K562 (cell line): ENCODE data around the gene SPATA33. TPM values are rescaled to one million over a fixed set of nuclear protein-coding genes. Genes with fewer than 3 reads are reported as not detected.

Experiments
- ATAC-seq: fragments of 200-7000 bp; cut with Tn5 transposase; 3 replicates; pipeline ENCODE4 v1.9.1; 2020; ENCODE audit warnings: moderate library complexity
- BruUV-seq: library from RNA; stranded (reverse); fragments of 400-500 nt; replicated peaks from 2 replicates; lab custom pipeline; 2021; lab: Mats Ljungman, UMichigan
- CTCF ChIA-PET: fragments of 300-600 bp; formaldehyde crosslinking; extraction: SDS; loops from one replicate; lab custom pipeline; 2021; ENCODE audit warnings: low intra/inter-chr PET ratio; lab: Yijun Ruan, JAX
- POLR2A ChIA-PET: fragments of 300-600, 350-650 bp; sonication (Branson Sonifier 250); formaldehyde crosslinking; extraction: SDS; loops from one replicate; lab custom pipeline; 2021; ENCODE audit warnings: antibody characterized with exemption, inconsistent platforms; lab: Yijun Ruan, JAX
- DNase-seq, 4 experiments: peaks; one replicate each; pipeline versions ENCODE4 v3.0.0 to v3.0.0-alpha.2; 2011 to 2018; ENCODE audit warnings: low spot score in 3 of 4, mixed read lengths in 3 of 4; ENCODE audit errors: extremely low read depth in 1 of 4
- FAIRE-seq: peaks from 2 replicates; lab custom pipeline; 2011; peaks lifted over from hg19 to GRCh38; lab: Jason Lieb, UNC
- H2AFZ ChIP-seq: 2 replicates; pipeline ENCODE4 v1.6.0; 2011; ENCODE audit warnings: low read depth, low read length, control low read depth, inconsistent platforms
- H3K27ac ChIP-seq: fragments of 200-600 bp; 3 replicates; pipeline ENCODE4 v1.8.0; 2011; ENCODE audit warnings: low read depth, mild to moderate bottlenecking, control low read depth, inconsistent platforms, low read length, moderate library complexity, mixed read lengths; ENCODE audit errors: extremely low read depth
- H3K27me3 ChIP-seq, 2 experiments: fragments of 300-600 bp in 1 of 2; 2 replicates in 1 of 2; 3 replicates in 1 of 2; pipeline versions ENCODE4 v1.6.0 to v1.8.0; 2011; ENCODE audit warnings: inconsistent platforms in 2 of 2, low read length in 2 of 2, mild to moderate bottlenecking in 1 of 2, mixed read lengths in 1 of 2, moderate library complexity in 1 of 2; ENCODE audit not compliant: control insufficient read depth in 2 of 2, insufficient read depth in 2 of 2
- H3K36me3 ChIP-seq: fragments of 300-600 bp; 3 replicates; pipeline ENCODE4 v1.8.0; 2011; ENCODE audit warnings: mild to moderate bottlenecking, low read length, inconsistent platforms; ENCODE audit not compliant: control insufficient read depth, insufficient read depth
- H3K4me1 ChIP-seq, 2 experiments: fragments of 200-600 bp in 1 of 2; replicated peaks in 1 of 2; 2 replicates in 1 of 2; 3 replicates in 1 of 2; pipeline versions ENCODE4 v1.5.1 to v1.8.0; 2011; ENCODE audit warnings: inconsistent platforms in 2 of 2, low read length in 2 of 2, mild to moderate bottlenecking in 1 of 2, mixed read lengths in 1 of 2, moderate library complexity in 1 of 2; ENCODE audit not compliant: control insufficient read depth in 2 of 2, insufficient read depth in 2 of 2
- H3K4me2 ChIP-seq: 2 replicates; pipeline ENCODE4 v1.6.1; 2011; ENCODE audit warnings: low read length, control low read depth, inconsistent platforms, mixed read lengths; ENCODE audit not compliant: insufficient read depth
- H3K4me3 ChIP-seq: fragments of 200-600 bp; sonication (generic), shearing (Covaris generic); 2 replicates; pipeline ENCODE4 v1.5.1; 2016; ENCODE audit warnings: control low read depth, inconsistent platforms
- H3K79me2 ChIP-seq: fragments of 200-600 bp; 3 replicates; pipeline ENCODE4 v1.8.0; 2011; ENCODE audit warnings: low read length, inconsistent platforms; ENCODE audit not compliant: control insufficient read depth, insufficient read depth
- H3K9ac ChIP-seq, 2 experiments: 2 replicates each; pipeline versions ENCODE4 v1.6.0 to v1.6.1; 2011; ENCODE audit warnings: low read depth in 2 of 2, low read length in 2 of 2, control low read depth in 1 of 2, inconsistent platforms in 1 of 2, mild to moderate bottlenecking in 1 of 2, mixed read lengths in 1 of 2; ENCODE audit not compliant: insufficient read depth in 1 of 2
- H3K9me1 ChIP-seq: one replicate; pipeline ENCODE4 v1.6.0; 2011; ENCODE audit warnings: inconsistent platforms, mild to moderate bottlenecking, low read length, moderate library complexity; ENCODE audit not compliant: control insufficient read depth, insufficient read depth
- H3K9me3 ChIP-seq: replicated peaks from 2 replicates; pipeline ENCODE4 v1.5.1; 2011; ENCODE audit warnings: low read depth, low read length, inconsistent platforms; ENCODE audit not compliant: control insufficient read depth, insufficient read depth
- H4K20me1 ChIP-seq: replicated peaks from 2 replicates; pipeline ENCODE4 v1.6.1; 2011; ENCODE audit warnings: low read length, inconsistent platforms, mixed read lengths; ENCODE audit not compliant: control insufficient read depth, insufficient read depth
- SMAD2 ChIP-seq: fragments of 150-350 bp; IDR thresholded peaks from 2 replicates; pipeline ENCODE4 v1.6.1; 2014; ENCODE audit warnings: low read depth, mild to moderate bottlenecking, low read length
- SRSF3 ChIP-seq: fragments of 200-400 bp; formaldehyde crosslinking; IDR thresholded peaks from 2 replicates; pipeline ENCODE4 v1.6.1; 2016; ENCODE audit warnings: mild to moderate bottlenecking, low read length, moderate library complexity; ENCODE audit not compliant: insufficient read depth
- WGBS: fragments of 100-300 bp; shearing (Covaris generic); methylation state at CpG from one replicate; pipeline ENCODE4 v1.1.6; 2016; ENCODE audit warnings: low coverage, mixed read lengths; ENCODE audit not compliant: insufficient coverage; ENCODE audit errors: missing lambda C conversion rate; 5-methylcytosine and 5-hydroxymethylcytosine counted together
- in situ Hi-C: fragments of 300-500 bp; cut with MboI; formaldehyde crosslinking; loops from 4 replicates; pipeline ENCODE4 v1.15.0; 2018; ENCODE audit warnings: inconsistent platforms, mixed read lengths
- intact Hi-C: fragments of 100-400 bp; cut with micrococcal nuclease; formaldehyde crosslinking; loops from 2 replicates; pipeline ENCODE4 v1.14.2; 2022
- polyA plus RNA-seq, 8 experiments: library from polyadenylated mRNA; depleted of rRNA in 4 of 8; stranded (reverse) in 5 of 8; unstranded in 3 of 8; fragments of >200 nt; fragmentation: Nextera tagmentation in 2 of 8; fragmentation: Illumina TruSeq in 1 of 8; extraction: Ambion mirVana in 2 of 8; extraction: Trizol in 1 of 8; gene quantifications; 2 replicates each; pipeline versions ENCODE4 v1.2.1 to v1.2.3, GENCODE V29; 2011 to 2014; ENCODE audit warnings: inconsistent platforms in 1 of 8, missing spikeins in 1 of 8
- total RNA-seq, 7 experiments: library from RNA; depleted of rRNA in 6 of 7; stranded (reverse); fragments of >200 nt in 6 of 7; fragmentation: Illumina TruSeq in 2 of 7; extraction: Trizol in 2 of 7; gene quantifications; 2 replicates each; pipeline versions ENCODE4 v1.2.1 to v1.2.3, GENCODE V29; 2011 to 2021; ENCODE audit warnings: low replicate concordance in 1 of 7
- TF ChIP-seq, protein P1 (sequence below), 2 experiments: fragments of 450-650 bp; IDR thresholded peaks; 2 replicates each; pipeline ENCODE4 v1.6.1; 2018; ENCODE audit warnings: mild to moderate bottlenecking in 2 of 2, low read depth in 1 of 2; ENCODE audit not compliant: partially characterized antibody in 2 of 2
- TF ChIP-seq, protein P2 (sequence below), 2 experiments: fragments of 150-350 bp in 1 of 2; IDR thresholded peaks; 2 replicates each; pipeline ENCODE4 v1.6.1; 2012 to 2016; ENCODE audit warnings: low read depth in 2 of 2, low read length in 2 of 2, mild to moderate bottlenecking in 1 of 2, moderate library complexity in 1 of 2
- TF ChIP-seq, protein P3 (sequence below), 2 experiments: fragments of 450-650 bp in 1 of 2; sonication (generic) in 1 of 2; formaldehyde crosslinking; conservative IDR thresholded peaks; 2 replicates each; pipeline versions ENCODE4 v1.4.0 to v1.8.1; 2020 to 2022; ENCODE audit warnings: mild to moderate bottlenecking in 1 of 2, missing genetic modification reagents in 1 of 2
- TF ChIP-seq, protein P4 (sequence below): fragments of 450-650 bp; formaldehyde crosslinking; IDR thresholded peaks from 2 replicates; pipeline ENCODE4 v1.4.0; 2020; ENCODE audit warnings: mild to moderate bottlenecking, mixed read lengths
- TF ChIP-seq, protein P5 (sequence below): sonication (generic); formaldehyde crosslinking; IDR thresholded peaks from 2 replicates; pipeline ENCODE4 v1.8.0; 2022; ENCODE audit warnings: missing genetic modification reagents, mild to moderate bottlenecking, borderline replicate concordance

Gene SPATA33
- total and polyA plus RNA-seq, 9 of the 15 experiments (the other 6 are each of a cell fraction or from before 2014, with no cell fraction given): 4.0 to 20.0 (median 11.8) TPM

DNA sequence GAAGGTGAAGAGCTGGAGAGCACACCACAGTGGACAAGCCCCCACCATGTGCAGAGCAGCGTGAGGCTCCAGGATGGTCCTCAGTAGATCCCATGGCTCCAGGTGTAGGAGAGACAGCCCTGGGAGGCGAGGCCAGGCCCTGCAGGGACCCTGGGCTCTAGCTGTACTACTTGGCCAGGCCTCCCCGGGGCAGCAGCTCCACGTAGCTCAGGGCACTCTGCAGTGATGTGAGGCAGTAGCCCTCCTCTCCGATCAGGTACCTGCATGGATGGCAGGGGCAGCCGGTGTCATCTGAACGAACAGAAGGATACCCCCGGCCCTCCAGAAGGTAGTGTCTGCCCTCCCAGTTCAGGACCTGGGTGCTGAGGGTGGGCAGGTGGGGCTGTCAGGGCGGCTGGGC is 50.1 kb downstream of the SPATA33 start:
- Histone ChIP-seq H3K9me1 (no peaks in the 10 kb centered on the region), H3K36me3 (peaks cover 3% of the 10 kb centered on the region; the same call in 1 of the 3 replicates), H3K27me3 (no peaks in the 10 kb centered on the region), H3K9ac (peak overlapping the region in 1 of 2 experiments; percentile 85; a peak in 2 of 4 replicates), H3K4me2 (no peak overlapping the region), H3K9me3 (no peaks in the 10 kb centered on the region), H2AFZ (no peak overlapping the region), H3K4me3 (no peak overlapping the region), H4K20me1 (no peaks in the 10 kb centered on the region), H3K79me2 (peaks cover 11% of the 10 kb centered on the region), H3K4me1 (peaks cover 18 to 74% of the 10 kb centered on the region in 2 experiments; a peak in 4 of 5 replicates), H3K27ac (no peak overlapping the region)
- no peak for FAIRE-seq
- ChIA-PET POLR2A (interaction anchor here (1.0 to 4.5 kb wide), 3 partner anchors 10 to 153 kb away, joined by 4 to 45 read pairs (median 7); partner anchors contain the start of genes CDK10 and VPS9D1), CTCF (no interaction called here)
- no TSS peak for BruUV-seq
- DNase-seq: no peak
- WGBS: 68% methylated on average over 9 of the region's 9 CpGs
- no peak for ATAC-seq
- in situ Hi-C loops: no loop called here
- intact Hi-C loops: loop anchor here (5.0 kb wide), 1 partner anchor 45 kb away; no protein-coding TSS in a partner anchor
- TF ChIP-seq, protein P1, sequence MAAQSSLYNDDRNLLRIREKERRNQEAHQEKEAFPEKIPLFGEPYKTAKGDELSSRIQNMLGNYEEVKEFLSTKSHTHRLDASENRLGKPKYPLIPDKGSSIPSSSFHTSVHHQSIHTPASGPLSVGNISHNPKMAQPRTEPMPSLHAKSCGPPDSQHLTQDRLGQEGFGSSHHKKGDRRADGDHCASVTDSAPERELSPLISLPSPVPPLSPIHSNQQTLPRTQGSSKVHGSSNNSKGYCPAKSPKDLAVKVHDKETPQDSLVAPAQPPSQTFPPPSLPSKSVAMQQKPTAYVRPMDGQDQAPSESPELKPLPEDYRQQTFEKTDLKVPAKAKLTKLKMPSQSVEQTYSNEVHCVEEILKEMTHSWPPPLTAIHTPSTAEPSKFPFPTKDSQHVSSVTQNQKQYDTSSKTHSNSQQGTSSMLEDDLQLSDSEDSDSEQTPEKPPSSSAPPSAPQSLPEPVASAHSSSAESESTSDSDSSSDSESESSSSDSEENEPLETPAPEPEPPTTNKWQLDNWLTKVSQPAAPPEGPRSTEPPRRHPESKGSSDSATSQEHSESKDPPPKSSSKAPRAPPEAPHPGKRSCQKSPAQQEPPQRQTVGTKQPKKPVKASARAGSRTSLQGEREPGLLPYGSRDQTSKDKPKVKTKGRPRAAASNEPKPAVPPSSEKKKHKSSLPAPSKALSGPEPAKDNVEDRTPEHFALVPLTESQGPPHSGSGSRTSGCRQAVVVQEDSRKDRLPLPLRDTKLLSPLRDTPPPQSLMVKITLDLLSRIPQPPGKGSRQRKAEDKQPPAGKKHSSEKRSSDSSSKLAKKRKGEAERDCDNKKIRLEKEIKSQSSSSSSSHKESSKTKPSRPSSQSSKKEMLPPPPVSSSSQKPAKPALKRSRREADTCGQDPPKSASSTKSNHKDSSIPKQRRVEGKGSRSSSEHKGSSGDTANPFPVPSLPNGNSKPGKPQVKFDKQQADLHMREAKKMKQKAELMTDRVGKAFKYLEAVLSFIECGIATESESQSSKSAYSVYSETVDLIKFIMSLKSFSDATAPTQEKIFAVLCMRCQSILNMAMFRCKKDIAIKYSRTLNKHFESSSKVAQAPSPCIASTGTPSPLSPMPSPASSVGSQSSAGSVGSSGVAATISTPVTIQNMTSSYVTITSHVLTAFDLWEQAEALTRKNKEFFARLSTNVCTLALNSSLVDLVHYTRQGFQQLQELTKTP (IDR thresholded peaks at IDR 0.05; ENCODE audit: low read depth in 1 of 2, partially characterized antibody in 2 of 2): no peak
- TF ChIP-seq, protein P2, sequence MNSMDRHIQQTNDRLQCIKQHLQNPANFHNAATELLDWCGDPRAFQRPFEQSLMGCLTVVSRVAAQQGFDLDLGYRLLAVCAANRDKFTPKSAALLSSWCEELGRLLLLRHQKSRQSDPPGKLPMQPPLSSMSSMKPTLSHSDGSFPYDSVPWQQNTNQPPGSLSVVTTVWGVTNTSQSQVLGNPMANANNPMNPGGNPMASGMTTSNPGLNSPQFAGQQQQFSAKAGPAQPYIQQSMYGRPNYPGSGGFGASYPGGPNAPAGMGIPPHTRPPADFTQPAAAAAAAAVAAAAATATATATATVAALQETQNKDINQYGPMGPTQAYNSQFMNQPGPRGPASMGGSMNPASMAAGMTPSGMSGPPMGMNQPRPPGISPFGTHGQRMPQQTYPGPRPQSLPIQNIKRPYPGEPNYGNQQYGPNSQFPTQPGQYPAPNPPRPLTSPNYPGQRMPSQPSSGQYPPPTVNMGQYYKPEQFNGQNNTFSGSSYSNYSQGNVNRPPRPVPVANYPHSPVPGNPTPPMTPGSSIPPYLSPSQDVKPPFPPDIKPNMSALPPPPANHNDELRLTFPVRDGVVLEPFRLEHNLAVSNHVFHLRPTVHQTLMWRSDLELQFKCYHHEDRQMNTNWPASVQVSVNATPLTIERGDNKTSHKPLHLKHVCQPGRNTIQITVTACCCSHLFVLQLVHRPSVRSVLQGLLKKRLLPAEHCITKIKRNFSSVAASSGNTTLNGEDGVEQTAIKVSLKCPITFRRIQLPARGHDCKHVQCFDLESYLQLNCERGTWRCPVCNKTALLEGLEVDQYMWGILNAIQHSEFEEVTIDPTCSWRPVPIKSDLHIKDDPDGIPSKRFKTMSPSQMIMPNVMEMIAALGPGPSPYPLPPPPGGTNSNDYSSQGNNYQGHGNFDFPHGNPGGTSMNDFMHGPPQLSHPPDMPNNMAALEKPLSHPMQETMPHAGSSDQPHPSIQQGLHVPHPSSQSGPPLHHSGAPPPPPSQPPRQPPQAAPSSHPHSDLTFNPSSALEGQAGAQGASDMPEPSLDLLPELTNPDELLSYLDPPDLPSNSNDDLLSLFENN (IDR thresholded peaks at IDR 0.05; ENCODE audit: low read depth in 2 of 2, low read length in 2 of 2): no peak
- TF ChIP-seq SMAD2 (no peak), SRSF3 (no peak)
- TF ChIP-seq, protein P3, sequence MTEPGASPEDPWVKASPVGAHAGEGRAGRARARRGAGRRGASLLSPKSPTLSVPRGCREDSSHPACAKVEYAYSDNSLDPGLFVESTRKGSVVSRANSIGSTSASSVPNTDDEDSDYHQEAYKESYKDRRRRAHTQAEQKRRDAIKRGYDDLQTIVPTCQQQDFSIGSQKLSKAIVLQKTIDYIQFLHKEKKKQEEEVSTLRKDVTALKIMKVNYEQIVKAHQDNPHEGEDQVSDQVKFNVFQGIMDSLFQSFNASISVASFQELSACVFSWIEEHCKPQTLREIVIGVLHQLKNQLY (CRISPR knock-in tag; conservative IDR thresholded peaks at IDR 0.05): no peak
- TF ChIP-seq, protein P4, sequence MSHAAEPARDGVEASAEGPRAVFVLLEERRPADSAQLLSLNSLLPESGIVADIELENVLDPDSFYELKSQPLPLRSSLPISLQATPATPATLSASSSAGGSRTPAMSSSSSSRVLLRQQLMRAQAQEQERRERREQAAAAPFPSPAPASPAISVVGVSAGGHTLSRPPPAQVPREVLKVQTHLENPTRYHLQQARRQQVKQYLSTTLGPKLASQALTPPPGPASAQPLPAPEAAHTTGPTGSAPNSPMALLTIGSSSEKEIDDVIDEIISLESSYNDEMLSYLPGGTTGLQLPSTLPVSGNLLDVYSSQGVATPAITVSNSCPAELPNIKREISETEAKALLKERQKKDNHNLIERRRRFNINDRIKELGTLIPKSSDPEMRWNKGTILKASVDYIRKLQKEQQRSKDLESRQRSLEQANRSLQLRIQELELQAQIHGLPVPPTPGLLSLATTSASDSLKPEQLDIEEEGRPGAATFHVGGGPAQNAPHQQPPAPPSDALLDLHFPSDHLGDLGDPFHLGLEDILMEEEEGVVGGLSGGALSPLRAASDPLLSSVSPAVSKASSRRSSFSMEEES: no peak
- TF ChIP-seq, protein P5, sequence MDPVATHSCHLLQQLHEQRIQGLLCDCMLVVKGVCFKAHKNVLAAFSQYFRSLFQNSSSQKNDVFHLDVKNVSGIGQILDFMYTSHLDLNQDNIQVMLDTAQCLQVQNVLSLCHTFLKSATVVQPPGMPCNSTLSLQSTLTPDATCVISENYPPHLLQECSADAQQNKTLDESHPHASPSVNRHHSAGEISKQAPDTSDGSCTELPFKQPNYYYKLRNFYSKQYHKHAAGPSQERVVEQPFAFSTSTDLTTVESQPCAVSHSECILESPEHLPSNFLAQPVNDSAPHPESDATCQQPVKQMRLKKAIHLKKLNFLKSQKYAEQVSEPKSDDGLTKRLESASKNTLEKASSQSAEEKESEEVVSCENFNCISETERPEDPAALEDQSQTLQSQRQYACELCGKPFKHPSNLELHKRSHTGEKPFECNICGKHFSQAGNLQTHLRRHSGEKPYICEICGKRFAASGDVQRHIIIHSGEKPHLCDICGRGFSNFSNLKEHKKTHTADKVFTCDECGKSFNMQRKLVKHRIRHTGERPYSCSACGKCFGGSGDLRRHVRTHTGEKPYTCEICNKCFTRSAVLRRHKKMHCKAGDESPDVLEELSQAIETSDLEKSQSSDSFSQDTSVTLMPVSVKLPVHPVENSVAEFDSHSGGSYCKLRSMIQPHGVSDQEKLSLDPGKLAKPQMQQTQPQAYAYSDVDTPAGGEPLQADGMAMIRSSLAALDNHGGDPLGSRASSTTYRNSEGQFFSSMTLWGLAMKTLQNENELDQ (CRISPR knock-in tag): no peak
